ENCODE results near the gene SGMS1. TPM values are rescaled to one million over a fixed set of nuclear protein-coding genes. Genes with fewer than 3 reads are reported as not detected.

Gene SGMS1
- total and polyA plus RNA-seq, 2 experiments from 2014 or later: 15.0 to 34.7 TPM

- H3K27ac ChIP-seq (ENCODE audit: low read depth): no peak overlapping the region
- Mint-ChIP-seq H3K9me3 (no peaks in the 10 kb centered on the region), H3K36me3 (ENCODE audit: low read depth) (no peaks in the 10 kb centered on the region), H3K4me1 (peaks cover 26% of the 10 kb centered on the region), H3K27me3 (ENCODE audit: insufficient read depth, low read depth, poor library complexity) (no peaks in the 10 kb centered on the region), H3K27ac (no peak overlapping the region), H3K4me3 (no peak overlapping the region)
- H2AFZ ChIP-seq: no peak overlapping the region
- no peak overlapping the region for H3K4me3 ChIP-seq
- H3K79me2 ChIP-seq (replicated peaks; ENCODE audit: insufficient read depth): no peaks in the 10 kb centered on the region; the same call in none of the 2 replicates
- no peaks in the 10 kb centered on the region for H4K20me1 ChIP-seq (replicated peaks; ENCODE audit: insufficient read depth)
- no peaks in the 10 kb centered on the region for H3F3A ChIP-seq (replicated peaks; ENCODE audit: low read depth)
- ATAC-seq (no peak), DNase-seq (ENCODE audit: low spot score) (no peak)
- no peaks in the 10 kb centered on the region for H3K27me3 ChIP-seq (ENCODE audit: insufficient read depth)
- no peak overlapping the region for H3K4me2 ChIP-seq
- TF ChIP-seq JUNB (IDR thresholded peaks at IDR 0.05; ENCODE audit: unreplicated experiment) (no peak), CTCF (conservative IDR thresholded peaks at IDR 0.05; ENCODE audit: low read depth in 2 of 2) (no peak), ZNF331 (CRISPR knock-in tag; IDR thresholded peaks at IDR 0.05; ENCODE audit: low read depth) (no peak), NANOG (IDR thresholded peaks at IDR 0.05; ENCODE audit: borderline replicate concordance) (no peak), CREB1 (CRISPR knock-in tag; IDR thresholded peaks at IDR 0.05; ENCODE audit: low read depth) (no peak), REST (IDR thresholded peaks at IDR 0.05; ENCODE audit: unreplicated experiment) (no peak), POLR2AphosphoS5 (IDR thresholded peaks at IDR 0.05; ENCODE audit: low read depth) (no peak), ZNF462 (CRISPR knock-in tag; IDR thresholded peaks at IDR 0.05) (no peak), ZNF114 (CRISPR knock-in tag; IDR thresholded peaks at IDR 0.05) (no peak), EZH2phosphoT487 (IDR thresholded peaks at IDR 0.05; ENCODE audit: unreplicated experiment) (no peak), STAT1 (IDR thresholded peaks at IDR 0.05; ENCODE audit: unreplicated experiment) (no peak), ETS1 (IDR thresholded peaks at IDR 0.05) (no peak), EZH2 (IDR thresholded peaks at IDR 0.05; ENCODE audit: low read depth, unreplicated experiment) (no peak)
- H3K36me3 ChIP-seq (ENCODE audit: insufficient read depth): no peaks in the 10 kb centered on the region
- H3K4me1 ChIP-seq (ENCODE audit: insufficient read depth): peaks cover 8% of the 10 kb centered on the region
- H3K9me2 ChIP-seq (ENCODE audit: insufficient read depth): no peaks in the 10 kb centered on the region
Observed at GRCh38 chr10:50395851-50396250, 227.9 kb downstream of the SGMS1 start.
